ENCODE data around the gene SRSF4.
"Not testable (repeated sequence)": the region's sequence is repeated elsewhere in the genome, so short reads cannot be mapped to it uniquely, and the experiment has no call there.

The SRSF4 gene

DNA sequence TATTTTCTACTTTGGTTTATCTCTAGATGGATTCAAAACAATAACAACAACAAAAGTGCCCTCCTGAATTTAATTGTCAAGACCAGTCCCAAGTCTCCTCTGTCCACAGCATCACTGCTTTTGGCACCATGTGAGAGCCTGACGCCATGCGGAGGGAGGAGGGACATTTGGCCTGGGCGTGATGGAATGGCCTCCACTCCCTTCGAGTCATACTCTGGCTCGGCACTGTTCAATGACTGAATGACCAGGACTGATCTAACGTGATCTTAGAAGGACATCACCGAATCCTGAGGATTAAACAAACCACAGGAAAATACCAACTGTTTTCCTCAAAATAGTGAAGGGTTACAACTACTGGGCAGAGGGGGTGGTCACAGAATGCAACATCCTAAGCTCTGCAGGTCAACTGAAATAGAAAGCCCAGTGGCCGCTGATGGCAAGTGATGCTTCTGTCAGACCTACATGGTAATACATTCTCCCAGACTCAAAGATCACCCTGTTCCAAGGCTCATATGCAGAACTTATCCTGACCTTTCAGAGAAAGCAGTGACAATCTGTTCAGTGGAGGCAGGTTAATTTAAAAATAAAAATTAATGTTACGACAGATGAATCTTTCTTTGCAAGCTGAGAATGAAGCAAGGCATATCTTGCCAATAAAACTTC is 19.1 kb downstream of the SRSF4 start:
- no peak overlapping the region for H3K4me3 ChIP-seq (ENCODE audit: low read depth, low read length)
- TF ChIP-seq, protein P1, sequence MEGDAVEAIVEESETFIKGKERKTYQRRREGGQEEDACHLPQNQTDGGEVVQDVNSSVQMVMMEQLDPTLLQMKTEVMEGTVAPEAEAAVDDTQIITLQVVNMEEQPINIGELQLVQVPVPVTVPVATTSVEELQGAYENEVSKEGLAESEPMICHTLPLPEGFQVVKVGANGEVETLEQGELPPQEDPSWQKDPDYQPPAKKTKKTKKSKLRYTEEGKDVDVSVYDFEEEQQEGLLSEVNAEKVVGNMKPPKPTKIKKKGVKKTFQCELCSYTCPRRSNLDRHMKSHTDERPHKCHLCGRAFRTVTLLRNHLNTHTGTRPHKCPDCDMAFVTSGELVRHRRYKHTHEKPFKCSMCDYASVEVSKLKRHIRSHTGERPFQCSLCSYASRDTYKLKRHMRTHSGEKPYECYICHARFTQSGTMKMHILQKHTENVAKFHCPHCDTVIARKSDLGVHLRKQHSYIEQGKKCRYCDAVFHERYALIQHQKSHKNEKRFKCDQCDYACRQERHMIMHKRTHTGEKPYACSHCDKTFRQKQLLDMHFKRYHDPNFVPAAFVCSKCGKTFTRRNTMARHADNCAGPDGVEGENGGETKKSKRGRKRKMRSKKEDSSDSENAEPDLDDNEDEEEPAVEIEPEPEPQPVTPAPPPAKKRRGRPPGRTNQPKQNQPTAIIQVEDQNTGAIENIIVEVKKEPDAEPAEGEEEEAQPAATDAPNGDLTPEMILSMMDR (IDR thresholded peaks at IDR 0.05; ENCODE audit: low read depth, low read length) = no peak

DNA sequence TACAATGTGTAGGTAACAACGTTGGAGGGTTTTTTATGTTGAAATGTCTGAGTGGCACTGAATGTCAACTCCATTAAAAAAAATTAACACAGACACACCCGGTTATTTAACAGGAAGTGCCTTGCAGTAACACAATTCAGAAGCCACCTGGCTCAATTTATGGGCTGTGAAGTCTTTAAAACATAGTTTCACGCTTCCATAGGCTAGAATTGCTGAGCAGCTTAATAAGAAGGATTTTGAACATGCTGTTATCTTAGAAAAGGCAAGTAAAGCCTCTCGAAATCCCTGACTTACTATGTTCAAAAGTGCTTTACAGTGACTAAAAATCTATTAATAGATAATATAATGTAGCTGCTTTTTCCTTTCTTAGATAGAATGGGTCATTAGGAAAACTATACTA is 19.7 kb downstream of the SRSF4 start:
- TF ChIP-seq, protein P1 (IDR thresholded peaks at IDR 0.05; ENCODE audit: low read depth, low read length) = no peak
- no peak overlapping the region for H3K4me3 ChIP-seq (ENCODE audit: low read depth, low read length)

DNA sequence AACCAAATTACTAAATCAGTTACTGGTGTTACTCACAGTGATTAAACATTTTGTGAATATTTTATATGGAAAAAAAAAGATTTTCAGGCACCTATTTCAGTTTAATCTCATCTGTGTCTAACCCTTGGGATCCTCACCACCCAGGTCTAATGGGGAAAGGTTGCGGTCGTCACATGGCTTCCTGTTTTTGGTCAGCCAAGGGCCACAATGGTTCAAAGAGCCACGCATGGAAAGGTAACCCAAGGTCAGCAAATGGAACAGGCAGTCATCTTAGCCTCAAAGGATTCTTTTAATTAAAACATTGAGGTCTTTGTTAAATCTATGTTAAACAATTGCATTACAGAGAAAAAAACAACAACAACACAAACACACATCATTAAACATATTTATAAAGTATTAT is 21.9 kb downstream of the SRSF4 start:
- H3K4me3 ChIP-seq (ENCODE audit: low read depth, low read length) = no peak overlapping the region
- TF ChIP-seq, protein P1 (IDR thresholded peaks at IDR 0.05; ENCODE audit: low read depth, low read length) = no peak

DNA sequence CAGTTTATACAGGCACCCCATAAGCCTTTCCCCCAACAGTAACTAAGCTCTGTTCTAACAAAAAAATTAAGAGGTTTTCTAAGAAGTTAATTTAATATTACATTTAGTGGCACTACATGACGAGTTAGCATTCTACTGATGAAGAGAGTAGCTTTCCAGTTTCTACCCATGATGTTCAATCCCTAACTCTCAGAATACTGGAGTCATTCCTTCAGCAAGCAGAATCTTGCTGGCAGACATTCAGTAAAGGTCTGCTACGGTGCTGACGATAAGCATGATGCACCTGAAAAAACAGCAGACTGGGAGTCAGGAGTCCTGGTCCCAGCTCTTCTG is 24.5 kb downstream of the SRSF4 start:
- no peak overlapping the region for H3K4me3 ChIP-seq (ENCODE audit: low read depth, low read length)
- TF ChIP-seq, protein P1 (IDR thresholded peaks at IDR 0.05; ENCODE audit: low read depth, low read length) = no peak

- TF ChIP-seq, protein P1 (IDR thresholded peaks at IDR 0.05; ENCODE audit: low read depth, low read length) = no peak
- no peak overlapping the region for H3K4me3 ChIP-seq (ENCODE audit: low read depth, low read length)
Measured at GRCh38 chr1:29156543-29157268, 25.0 kb downstream of the SRSF4 start.

GRCh38 chr1:29152046-29152805 is 29.5 kb downstream of the SRSF4 start:
- TF ChIP-seq, protein P1 (IDR thresholded peaks at IDR 0.05; ENCODE audit: low read depth, low read length) = no peak
- H3K4me3 ChIP-seq (ENCODE audit: low read depth, low read length) = no peak overlapping the region

- H3K4me3 ChIP-seq (ENCODE audit: low read depth, low read length) = not testable (repeated sequence)
Measured at GRCh38 chr1:29150346-29150745, 31.4 kb downstream of the SRSF4 start.

All from WI38 (cell line).